ENCODE data around the gene PROB1. TPM values are rescaled to one million over a fixed set of nuclear protein-coding genes. Genes with fewer than 3 reads are reported as not detected.

Gene PROB1
- total and polyA plus RNA-seq, 4 donors: 1.4 to 7.1 (median 3.6) TPM

DNA sequence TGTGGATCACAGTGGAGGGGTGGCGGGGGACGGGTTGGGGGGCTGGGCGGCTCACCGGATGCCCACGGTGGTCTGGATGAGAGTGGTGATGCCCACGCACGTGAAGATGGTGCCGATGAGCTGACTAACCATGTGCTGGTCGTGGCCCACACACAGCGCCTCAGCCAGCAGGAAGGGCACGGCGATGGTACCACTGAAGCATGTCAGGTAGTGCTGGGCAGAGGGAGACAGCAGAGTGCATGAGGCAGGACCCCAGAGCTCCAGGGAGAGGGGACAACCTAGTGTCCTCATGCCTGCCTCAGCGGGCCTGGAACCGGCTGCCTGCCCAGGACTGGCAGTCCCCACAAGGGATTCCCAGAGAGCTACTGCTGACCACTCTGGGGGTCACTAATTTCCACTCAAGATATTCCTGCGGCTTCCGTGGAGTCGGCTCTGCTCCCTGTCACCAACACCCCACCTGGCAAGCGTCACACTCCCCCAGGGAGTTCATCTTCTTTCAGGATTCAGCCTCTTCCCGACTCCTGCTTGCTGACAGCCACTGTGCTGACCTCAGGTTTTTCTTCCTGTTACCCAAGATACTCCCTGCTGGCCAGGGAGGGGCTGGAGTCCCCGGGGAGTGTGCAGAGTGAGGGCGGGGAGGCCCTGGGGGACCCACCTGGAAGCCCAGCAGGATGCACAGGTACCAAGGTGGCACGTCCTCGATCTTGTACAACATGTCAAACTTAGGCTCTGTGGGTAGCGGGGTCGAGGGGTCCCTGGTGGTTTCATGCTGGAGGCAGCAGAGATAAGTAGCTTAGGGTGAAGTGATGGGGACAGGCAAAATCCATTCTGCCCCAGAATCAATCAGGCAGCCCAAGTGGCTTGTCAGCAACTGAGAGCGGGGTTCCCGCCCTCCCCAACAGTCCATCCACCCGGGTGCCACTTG is 12.8 kb downstream of the PROB1 start:
- Histone ChIP-seq H3K4me1 (ENCODE audit: control insufficient read depth, insufficient read depth, low read length) (no peaks in the 10 kb centered on the region), H3K36me3 (ENCODE audit: control insufficient read depth, insufficient read depth, low read length) (peaks cover 15% of the 10 kb centered on the region), H3K9me3 (ENCODE audit: control insufficient read depth, insufficient read depth, low read length) (no peaks in the 10 kb centered on the region), H3K4me3 (ENCODE audit: low read depth, low read length) (no peak overlapping the region), H3K27me3 (ENCODE audit: control insufficient read depth, insufficient read depth, low read length) (peaks cover 2% of the 10 kb centered on the region), H3K27ac (ENCODE audit: low read depth, low read length) (no peak overlapping the region)
- WGBS (ENCODE audit: insufficient coverage): 92% methylated on average over 28 of the region's 28 CpGs
- no peak for DNase-seq (ENCODE audit: low read depth in 4 of 6, low spot score in 6 of 6)

DNA sequence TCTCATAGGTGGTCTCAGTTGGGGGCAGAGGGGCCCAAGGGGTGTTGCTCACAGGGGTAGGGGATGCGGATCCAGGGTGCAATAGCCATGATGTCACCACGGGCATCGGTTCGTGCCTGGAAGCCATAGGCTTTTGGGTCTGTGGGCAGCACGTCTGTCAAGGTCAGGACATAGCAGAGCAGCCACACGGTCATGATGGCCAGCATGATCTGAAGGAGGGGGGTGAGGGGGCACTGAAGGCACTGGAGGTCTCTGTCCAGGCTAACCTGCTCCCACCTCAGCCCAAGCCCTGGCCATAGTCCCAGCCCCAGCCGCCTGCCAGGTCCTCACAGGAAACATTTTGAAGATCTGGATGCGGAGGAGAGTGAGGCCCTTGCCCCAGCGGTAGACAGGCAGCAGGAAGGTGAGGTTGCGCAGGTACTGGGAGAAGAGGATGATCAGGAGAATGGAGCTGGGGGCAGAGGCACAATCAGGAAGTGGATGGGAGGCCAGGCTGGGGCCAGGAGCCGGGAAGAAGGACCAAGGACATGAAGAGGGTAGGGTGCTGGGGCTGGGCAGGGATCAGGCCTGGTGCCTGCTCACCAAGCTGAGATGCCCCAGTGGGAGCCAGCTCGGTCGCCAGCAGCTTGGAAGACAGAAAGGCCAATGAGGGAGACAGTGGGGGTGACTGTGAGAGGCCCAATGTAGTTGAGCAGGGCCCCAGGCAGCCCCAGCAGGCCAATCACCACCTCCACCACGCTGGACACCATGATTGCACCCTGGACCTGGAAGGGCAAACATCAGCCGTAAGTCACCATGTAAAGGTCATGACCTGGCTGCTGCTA is 15.1 kb downstream of the PROB1 start:
- Histone ChIP-seq H3K9me3 (ENCODE audit: control insufficient read depth, insufficient read depth, low read length) (no peaks in the 10 kb centered on the region), H3K27ac (ENCODE audit: low read depth, low read length) (no peak overlapping the region), H3K36me3 (ENCODE audit: control insufficient read depth, insufficient read depth, low read length) (peaks cover 17% of the 10 kb centered on the region), H3K4me1 (ENCODE audit: control insufficient read depth, insufficient read depth, low read length) (no peaks in the 10 kb centered on the region), H3K27me3 (ENCODE audit: control insufficient read depth, insufficient read depth, low read length) (no peaks in the 10 kb centered on the region), H3K4me3 (ENCODE audit: low read depth, low read length) (no peak overlapping the region)
- DNase-seq (ENCODE audit: low read depth in 4 of 6, low spot score in 6 of 6): no peak
- WGBS (ENCODE audit: insufficient coverage): 87% methylated on average over 14 of the region's 15 CpGs

DNA sequence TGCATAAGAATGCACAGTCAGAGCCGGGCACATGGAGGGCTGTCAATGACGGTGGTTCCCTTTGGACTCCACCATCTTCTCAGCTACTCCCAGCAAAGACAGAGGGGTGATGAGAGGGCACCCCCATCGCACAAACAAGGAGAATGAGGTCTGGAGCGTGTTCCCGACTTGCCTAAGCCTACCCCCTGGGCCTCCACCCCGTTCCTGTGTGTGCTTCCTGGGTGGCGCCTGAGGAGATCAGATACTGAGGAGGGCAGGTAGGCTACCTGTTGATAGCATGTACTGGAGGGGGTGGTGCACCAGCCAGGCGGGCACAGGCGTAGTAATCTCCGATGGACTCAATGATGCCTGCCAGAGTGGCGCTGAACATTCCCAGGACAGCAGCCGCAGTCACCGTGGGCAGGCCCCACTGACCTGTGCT is 16.0 kb downstream of the PROB1 start:
- H3K36me3 ChIP-seq (ENCODE audit: control insufficient read depth, insufficient read depth, low read length): peaks cover 17% of the 10 kb centered on the region
- WGBS (ENCODE audit: insufficient coverage): 89% methylated on average over 9 of the region's 13 CpGs
- H3K4me3 ChIP-seq (ENCODE audit: low read depth, low read length): no peak overlapping the region
- H3K27ac ChIP-seq (ENCODE audit: low read depth, low read length): no peak overlapping the region
- DNase-seq (ENCODE audit: low read depth in 4 of 6, low spot score in 6 of 6): no peak
- H3K9me3 ChIP-seq (ENCODE audit: control insufficient read depth, insufficient read depth, low read length): no peaks in the 10 kb centered on the region
- no peaks in the 10 kb centered on the region for H3K4me1 ChIP-seq (ENCODE audit: control insufficient read depth, insufficient read depth, low read length)
- no peaks in the 10 kb centered on the region for H3K27me3 ChIP-seq (ENCODE audit: control insufficient read depth, insufficient read depth, low read length)

DNA sequence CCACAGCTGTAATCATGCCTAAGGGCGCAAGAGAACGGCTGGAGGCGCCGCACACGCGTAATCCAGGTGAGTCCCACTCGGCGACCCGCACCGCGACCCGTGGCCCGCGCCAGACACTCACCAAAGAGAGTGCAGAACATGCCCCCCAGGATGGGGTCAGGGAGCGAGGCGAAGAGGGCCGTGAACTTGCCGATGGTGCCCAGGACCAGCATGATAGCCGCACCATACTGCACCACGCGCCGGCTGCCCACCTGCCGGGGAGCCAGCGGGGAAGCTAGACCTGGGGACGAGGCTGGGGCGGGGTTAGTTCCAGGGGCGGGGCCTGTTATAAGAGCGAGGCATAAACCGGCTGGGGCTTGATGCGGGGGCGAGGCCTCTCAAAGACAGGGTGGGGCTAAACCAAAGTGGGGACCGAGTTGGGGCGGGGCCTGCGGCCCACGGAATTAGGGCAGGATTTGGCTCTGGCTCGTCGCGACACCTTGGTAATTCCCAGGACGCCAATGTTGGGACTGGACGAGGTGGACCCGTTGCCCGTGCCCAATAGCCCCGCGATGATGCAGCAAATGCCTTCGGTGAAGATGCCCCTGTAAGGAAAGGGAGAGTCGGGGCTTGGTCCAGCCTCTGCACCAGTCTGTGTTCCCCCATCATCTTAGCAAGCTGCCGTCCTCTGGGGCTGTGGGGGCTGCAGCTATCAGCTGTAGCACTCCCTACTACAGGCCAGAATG is 16.6 kb downstream of the PROB1 start:
- no peak for DNase-seq (ENCODE audit: low read depth in 4 of 6, low spot score in 6 of 6)

GRCh38 chr5:139377226-139377625 is 17.7 kb downstream of the PROB1 start:
- Histone ChIP-seq H3K9me3 (ENCODE audit: control insufficient read depth, insufficient read depth, low read length) (no peaks in the 10 kb centered on the region), H3K36me3 (ENCODE audit: control insufficient read depth, insufficient read depth, low read length) (peaks cover 30% of the 10 kb centered on the region), H3K4me1 (ENCODE audit: control insufficient read depth, insufficient read depth, low read length) (peaks cover 4% of the 10 kb centered on the region), H3K4me3 (ENCODE audit: low read depth, low read length) (no peak overlapping the region), H3K27me3 (ENCODE audit: control insufficient read depth, insufficient read depth, low read length) (no peaks in the 10 kb centered on the region), H3K27ac (ENCODE audit: low read depth, low read length) (no peak overlapping the region)
- 96% methylated on average over 3 of the region's 3 CpGs for WGBS (ENCODE audit: insufficient coverage)
- no peak for DNase-seq (ENCODE audit: low read depth in 4 of 6, low spot score in 6 of 6)

More for the DNA sequence above, 16.6 kb downstream of the PROB1 start:
- peaks cover 4% of the 10 kb centered on the region for H3K4me1 ChIP-seq (ENCODE audit: control insufficient read depth, insufficient read depth, low read length)
- H3K27me3 ChIP-seq (ENCODE audit: control insufficient read depth, insufficient read depth, low read length): no peaks in the 10 kb centered on the region
- 47% methylated on average over 47 of the region's 47 CpGs for WGBS (ENCODE audit: insufficient coverage)
- peaks cover 22% of the 10 kb centered on the region for H3K36me3 ChIP-seq (ENCODE audit: control insufficient read depth, insufficient read depth, low read length)
- no peaks in the 10 kb centered on the region for H3K9me3 ChIP-seq (ENCODE audit: control insufficient read depth, insufficient read depth, low read length)
- H3K4me3 ChIP-seq (ENCODE audit: low read depth, low read length): no peak overlapping the region
- no peak overlapping the region for H3K27ac ChIP-seq (ENCODE audit: low read depth, low read length)

DNA sequence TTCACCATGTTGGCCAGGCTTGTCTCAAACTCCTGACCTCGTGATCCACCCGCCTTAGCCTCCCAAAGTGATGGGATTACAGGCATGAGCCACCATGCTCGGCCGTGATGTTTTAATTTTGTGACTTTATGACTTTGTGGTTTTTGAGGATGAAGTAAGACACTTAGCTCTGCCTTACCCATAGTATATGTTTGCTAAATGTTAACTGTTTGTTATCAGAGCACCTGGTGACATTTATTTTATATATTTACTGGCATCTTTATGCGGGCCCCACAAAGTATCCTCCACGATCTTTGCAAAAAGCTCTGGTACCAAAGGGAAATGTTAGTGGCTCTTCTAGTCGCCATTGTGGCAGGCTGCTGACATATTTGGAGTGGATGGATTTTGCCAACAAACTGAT is 18.5 kb downstream of the PROB1 start:
- no peak overlapping the region for H3K4me3 ChIP-seq (ENCODE audit: low read depth, low read length)
- no peak overlapping the region for H3K27ac ChIP-seq (ENCODE audit: low read depth, low read length)
- H3K27me3 ChIP-seq (ENCODE audit: control insufficient read depth, insufficient read depth, low read length): no peaks in the 10 kb centered on the region
- peaks cover 4% of the 10 kb centered on the region for H3K4me1 ChIP-seq (ENCODE audit: control insufficient read depth, insufficient read depth, low read length)
- no peaks in the 10 kb centered on the region for H3K9me3 ChIP-seq (ENCODE audit: control insufficient read depth, insufficient read depth, low read length)
- no peak for DNase-seq (ENCODE audit: low read depth in 4 of 6, low spot score in 6 of 6)
- 80% methylated on average over 2 of the region's 7 CpGs for WGBS (ENCODE audit: insufficient coverage)
- H3K36me3 ChIP-seq (ENCODE audit: control insufficient read depth, insufficient read depth, low read length): peaks cover 30% of the 10 kb centered on the region

- Histone ChIP-seq H3K36me3 (ENCODE audit: control insufficient read depth, insufficient read depth, low read length) (peaks cover 34% of the 10 kb centered on the region), H3K4me1 (ENCODE audit: control insufficient read depth, insufficient read depth, low read length) (peaks cover 4% of the 10 kb centered on the region), H3K9me3 (ENCODE audit: control insufficient read depth, insufficient read depth, low read length) (no peaks in the 10 kb centered on the region), H3K27ac (ENCODE audit: low read depth, low read length) (no peak overlapping the region), H3K27me3 (ENCODE audit: control insufficient read depth, insufficient read depth, low read length) (no peaks in the 10 kb centered on the region), H3K4me3 (ENCODE audit: low read depth, low read length) (no peak overlapping the region)
- 100% methylated on average over 1 of the region's 2 CpGs for whole genome bisulfite sequencing (ENCODE audit: insufficient coverage)
- no peak for DNase-seq (ENCODE audit: low read depth in 4 of 6, low spot score in 6 of 6)
Observed at GRCh38 chr5:139374909-139375308, 20.0 kb downstream of the PROB1 start.

DNA sequence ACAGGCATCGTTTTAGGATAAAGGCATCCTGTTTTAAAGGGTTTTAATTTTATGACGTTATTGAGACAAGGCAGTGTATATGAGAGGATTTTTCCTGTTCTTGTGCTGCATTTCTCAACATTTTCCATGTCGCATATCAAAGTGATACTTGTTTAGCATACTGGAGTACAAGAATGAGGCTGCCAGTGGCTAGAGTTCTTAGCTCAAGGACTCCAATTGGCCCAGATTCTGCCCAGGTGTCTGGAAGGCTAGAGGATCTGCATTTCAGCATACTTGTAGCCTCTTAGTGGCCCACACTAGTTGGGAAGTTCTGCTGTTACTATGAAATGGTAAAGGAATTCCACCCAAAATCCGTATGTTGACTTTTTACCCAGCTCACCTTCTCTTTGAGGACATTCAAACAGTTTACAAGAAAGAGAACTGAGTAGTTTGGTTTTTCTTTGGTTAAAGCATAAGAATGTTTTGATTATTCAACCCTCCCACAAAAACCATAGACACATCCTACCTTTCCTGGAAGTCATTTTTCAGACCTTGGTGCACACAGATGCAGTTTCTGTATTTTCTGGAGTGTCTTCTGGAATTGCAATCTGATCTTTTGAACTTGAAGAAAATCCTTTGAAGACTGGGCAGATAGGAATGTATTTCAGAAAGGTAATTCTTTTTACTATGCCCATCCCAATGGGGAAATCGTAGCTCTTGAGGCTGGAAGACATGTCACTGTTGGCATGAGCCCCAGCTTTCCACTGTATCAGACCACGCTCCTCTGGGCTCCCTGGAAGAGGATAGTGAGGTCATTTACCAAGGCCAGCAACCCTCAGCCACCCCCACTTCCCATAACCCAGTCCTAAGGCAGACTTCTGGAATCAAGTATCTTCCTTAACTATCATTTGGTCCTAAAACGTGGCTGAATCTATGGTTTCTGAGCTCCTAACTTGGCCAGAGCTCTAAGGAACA is 23.1 kb downstream of the PROB1 start:
- Histone ChIP-seq H3K4me1 (ENCODE audit: control insufficient read depth, insufficient read depth, low read length) (peaks cover 4% of the 10 kb centered on the region), H3K4me3 (ENCODE audit: low read depth, low read length) (no peak overlapping the region), H3K27me3 (ENCODE audit: control insufficient read depth, insufficient read depth, low read length) (no peaks in the 10 kb centered on the region), H3K27ac (ENCODE audit: low read depth, low read length) (no peak overlapping the region), H3K9me3 (ENCODE audit: control insufficient read depth, insufficient read depth, low read length) (no peaks in the 10 kb centered on the region), H3K36me3 (ENCODE audit: control insufficient read depth, insufficient read depth, low read length) (peaks cover 31% of the 10 kb centered on the region)
- no peak for DNase-seq (ENCODE audit: low read depth in 4 of 6, low spot score in 6 of 6)
- 82% methylated on average over 4 of the region's 7 CpGs for WGBS (ENCODE audit: insufficient coverage)

Measured in spinal cord (tissue), 10 donors.